ENCODE results near the gene CDK11B.

DNA sequence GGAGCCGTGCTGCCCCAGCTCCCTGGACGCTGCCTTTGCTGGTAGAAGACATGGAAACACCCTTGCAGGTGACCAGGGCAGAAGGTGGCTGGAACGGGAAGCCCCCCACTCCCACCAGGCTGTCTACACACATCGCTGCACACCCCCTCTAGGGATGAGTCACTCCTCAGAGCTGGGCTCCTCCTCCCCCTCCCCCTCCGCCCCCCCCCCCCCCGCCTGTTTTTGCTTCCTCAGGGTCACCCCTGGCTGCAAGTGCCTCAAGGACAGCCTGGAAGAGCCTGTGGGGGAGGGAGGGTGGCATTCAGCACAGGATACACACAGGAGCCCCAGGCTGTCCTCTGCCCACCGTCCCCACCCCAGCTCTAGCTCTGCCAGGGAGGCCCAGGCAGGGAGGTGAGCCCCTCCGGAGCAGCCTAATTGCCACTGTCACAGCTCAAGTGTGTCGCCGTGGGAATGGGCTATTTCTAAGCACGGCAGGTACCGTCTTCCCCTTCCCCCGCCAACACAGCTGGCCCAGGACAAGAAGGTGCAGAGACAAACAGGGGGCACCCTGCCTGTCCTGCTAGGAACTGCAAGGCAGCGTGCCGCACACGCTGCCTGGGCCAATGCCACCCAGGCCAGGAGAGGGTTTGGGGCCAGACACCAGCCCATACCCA is 61.4 kb downstream of the CDK11B start:
- TF ChIP-seq, protein P1, sequence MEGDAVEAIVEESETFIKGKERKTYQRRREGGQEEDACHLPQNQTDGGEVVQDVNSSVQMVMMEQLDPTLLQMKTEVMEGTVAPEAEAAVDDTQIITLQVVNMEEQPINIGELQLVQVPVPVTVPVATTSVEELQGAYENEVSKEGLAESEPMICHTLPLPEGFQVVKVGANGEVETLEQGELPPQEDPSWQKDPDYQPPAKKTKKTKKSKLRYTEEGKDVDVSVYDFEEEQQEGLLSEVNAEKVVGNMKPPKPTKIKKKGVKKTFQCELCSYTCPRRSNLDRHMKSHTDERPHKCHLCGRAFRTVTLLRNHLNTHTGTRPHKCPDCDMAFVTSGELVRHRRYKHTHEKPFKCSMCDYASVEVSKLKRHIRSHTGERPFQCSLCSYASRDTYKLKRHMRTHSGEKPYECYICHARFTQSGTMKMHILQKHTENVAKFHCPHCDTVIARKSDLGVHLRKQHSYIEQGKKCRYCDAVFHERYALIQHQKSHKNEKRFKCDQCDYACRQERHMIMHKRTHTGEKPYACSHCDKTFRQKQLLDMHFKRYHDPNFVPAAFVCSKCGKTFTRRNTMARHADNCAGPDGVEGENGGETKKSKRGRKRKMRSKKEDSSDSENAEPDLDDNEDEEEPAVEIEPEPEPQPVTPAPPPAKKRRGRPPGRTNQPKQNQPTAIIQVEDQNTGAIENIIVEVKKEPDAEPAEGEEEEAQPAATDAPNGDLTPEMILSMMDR (conservative IDR thresholded peaks at IDR 0.05; ENCODE audit: low read depth, low read length): peak; percentile 55
- TF ChIP-seq EZH2 (IDR thresholded peaks at IDR 0.05; ENCODE audit: low read length, unreplicated experiment): no peak
- no peak for TF ChIP-seq EZH2phosphoT487 (IDR thresholded peaks at IDR 0.05; ENCODE audit: borderline replicate concordance, low read length)

Data from PC-3 (cell line).